Ovary (tissue), 9 donors: ENCODE measurements around the gene OR2V2. TPM values are rescaled to one million over a fixed set of nuclear protein-coding genes. Genes with fewer than 3 reads are reported as not detected.

ENCODE experiments used
- DNase-seq, 5 donors: peaks; one replicate each; pipeline ENCODE4 v3.0.0-alpha.2; 2019 to 2020
- H3K27ac ChIP-seq, 2 donors: fragments of 200-600 bp; one replicate each; pipeline versions ENCODE4 v1.5.1 to v1.8.0; 2019 to 2022
- H3K27me3 ChIP-seq: fragments of 200-600 bp; one replicate; pipeline ENCODE4 v1.8.0; 2022
- H3K36me3 ChIP-seq: fragments of 200-600 bp; sonication (generic); one replicate; pipeline ENCODE4 v1.5.1; 2019
- H3K4me1 ChIP-seq: one replicate; pipeline ENCODE4 v1.8.1; 2013; ENCODE audit warnings: mild to moderate bottlenecking, moderate library complexity; ENCODE audit not compliant: insufficient read depth
- H3K4me3 ChIP-seq: fragments of 200-600 bp; sonication (generic); one replicate; pipeline ENCODE4 v1.5.1; 2017
- H3K9me3 ChIP-seq, 2 donors: fragments of 200-600 bp in 1 of 2; sonication (generic) in 1 of 2; one replicate each; pipeline versions ENCODE4 v1.5.1 to v1.8.1; 2013 to 2019; ENCODE audit warnings: mild to moderate bottlenecking in 1 of 2, moderate library complexity in 1 of 2
- CTCF ChIP-seq, 3 donors: fragments of 450-650 bp in 2 of 3; fragments of 200-600 bp in 1 of 3; IDR thresholded peaks; one replicate each; pipeline versions ENCODE4 v1.5.1 to v1.8.0; 2016 to 2022; ENCODE audit warnings: antibody characterized with exemption in 3 of 3, mild to moderate bottlenecking in 1 of 3
- EP300 ChIP-seq: sonication (generic); formaldehyde crosslinking; IDR thresholded peaks from one replicate; pipeline ENCODE4 v1.6.1; 2017; ENCODE audit warnings: antibody characterized with exemption
- POLR2A ChIP-seq: fragments of 450-650 bp; IDR thresholded peaks from one replicate; pipeline ENCODE4 v1.6.1; 2017; ENCODE audit warnings: antibody characterized with exemption, mild to moderate bottlenecking, moderate library complexity
- WGBS, 3 donors: extraction: QIAGEN DNeasy Blood & Tissue Kit in 1 of 3; methylation state at CpG; one replicate each; pipeline versions ENCODE4 v1.1.5 to v1.1.7; 2013 to 2017; 5-methylcytosine and 5-hydroxymethylcytosine counted together
- intact Hi-C, 4 donors: fragments of 100-400 bp; cut with DNase I; formaldehyde crosslinking; loops; one replicate each; pipeline versions ENCODE4 v1.11.0 to v1.15.1; 2022 to 2023
- polyA plus RNA-seq, 2 donors: library from polyadenylated mRNA; stranded (reverse); fragments of 200-250 nt in 1 of 2; fragments of 350-450 nt in 1 of 2; fragmentation: Illumina TruSeq in 1 of 2; extraction: RNeasy Lipid Tissue Mini Kit (QIAGEN cat#74804) in 1 of 2; gene quantifications; one replicate each; pipeline ENCODE4 v1.2.3, GENCODE V29; 2013 to 2014
- total RNA-seq, 7 donors: library from RNA; depleted of rRNA in 2 of 7; stranded (reverse); fragments of >200 nt in 2 of 7; fragmentation: NEBNext Ultra II Directional in 3 of 7; extraction: Animal tissue kit (Norgen Biotek cat#: 25700) in 3 of 7; gene quantifications; one replicate each; pipeline versions ENCODE4 v1.1.0 to v1.2.4, GENCODE V29; 2016 to 2023
- donor health status: DM: no; HTN: no; CAD: no; lungs with moderate emphysema.
- donor health status: DM: no; HTN: no; CAD: no.
- donor health status: Bipolar disorder and iron deficiency.
- donor health status: DM: yes; HTN: yes; CAD: no.
- donor health status: DM: no; HTN: no; CAD: no.
- donor health status: DM: yes; HTN: yes; CAD: no.

Gene OR2V2
- total and polyA plus RNA-seq, 9 donors = 0.80 TPM; not detected in 8

- peaks cover 5% of the 10 kb centered on the region for H3K4me1 ChIP-seq
These were observed 40.3 kb downstream of the OR2V2 start for GRCh38 chr5:181187500-181188213.

GRCh38 chr5:181188700-181189362 is 41.4 kb downstream of the OR2V2 start:
- DNase-seq = peak; percentile 67 to 85 (median 80)
- Histone ChIP-seq H3K4me3 (peak overlapping the region; percentile 79), H3K36me3 (no peaks in the 10 kb centered on the region), H3K9me3 (no peaks in the 10 kb centered on the region), H3K27me3 (no peaks in the 10 kb centered on the region), H3K4me1 (peaks cover 5% of the 10 kb centered on the region), H3K27ac (peak overlapping the region; percentile 66 to 91)
- no peak for TF ChIP-seq CTCF (IDR thresholded peaks at IDR 0.05)
- no peak for TF ChIP-seq POLR2A
- no peak for TF ChIP-seq EP300
- 0 to 1% (median 0%) methylated on average over 35 of the region's 35 CpGs for WGBS, 3 donors
- intact Hi-C loops = loop anchor here in 3 of 4 donors (1.0 to 10.0 kb wide), 4 partner anchors 33 to 404 kb away; partner anchors contain the start of genes TRIM41 (in 1 of the 3) and TRIM52 (in 1 of the 3)

More at GRCh38 chr5:181187500-181188213, 40.3 kb downstream of the OR2V2 start:
- TF ChIP-seq CTCF (IDR thresholded peaks at IDR 0.05) = peak in 2 of 3 donors; percentile 5 to 47
- TF ChIP-seq EP300 = no peak
- H3K9me3 ChIP-seq = no peaks in the 10 kb centered on the region
- peak overlapping the region; percentile 79 for H3K4me3 ChIP-seq
- H3K27ac ChIP-seq = peak overlapping the region in 1 of 2 donors; percentile 91
- H3K27me3 ChIP-seq = no peaks in the 10 kb centered on the region
- H3K36me3 ChIP-seq = no peaks in the 10 kb centered on the region
- WGBS, 3 donors = 1 to 2% (median 1%) methylated on average over 37 of the region's 37 CpGs
- peak; percentile 84 to 92 (median 89) for DNase-seq
- intact Hi-C loops = loop anchor here in 3 of 4 donors (5.0 to 10.0 kb wide), 3 partner anchors 35 to 403 kb away; partner anchors contain the start of genes TRIM41 (in 1 of the 3) and TRIM52 (in 1 of the 3)

GRCh38 chr5:181189363-181189961 is 42.1 kb downstream of the OR2V2 start:
- Histone ChIP-seq H3K36me3 (no peaks in the 10 kb centered on the region), H3K27me3 (no peaks in the 10 kb centered on the region), H3K9me3 (no peaks in the 10 kb centered on the region), H3K4me3 (peak overlapping the region; percentile 79), H3K27ac (peak overlapping the region; percentile 61 to 91), H3K4me1 (peaks cover 7% of the 10 kb centered on the region)
- TF ChIP-seq EP300 = no peak
- TF ChIP-seq CTCF (IDR thresholded peaks at IDR 0.05) = no peak
- TF ChIP-seq POLR2A = no peak
- 0% methylated on average over 41 of the region's 41 CpGs for WGBS, 3 donors
- intact Hi-C loops = loop anchor here in 3 of 4 donors (1.0 to 10.0 kb wide), 4 partner anchors 33 to 405 kb away; partner anchors contain the start of genes TRIM41 (in 1 of the 3) and TRIM52 (in 1 of the 3)
- peak; percentile 28 to 67 (median 53) for DNase-seq
